SH-SY5Y (cell line): ENCODE data around the gene SPRR5.

ENCODE experiments used
- GATA2 ChIP-seq: IDR thresholded peaks from 2 replicates; pipeline ENCODE4 v1.6.1; 2011; ENCODE audit warnings: mild to moderate bottlenecking, low read depth, low read length
- GATA3 ChIP-seq: IDR thresholded peaks from 2 replicates; pipeline ENCODE4 v1.6.1; 2011; ENCODE audit warnings: low read depth, mild to moderate bottlenecking, low read length, moderate library complexity

DNA sequence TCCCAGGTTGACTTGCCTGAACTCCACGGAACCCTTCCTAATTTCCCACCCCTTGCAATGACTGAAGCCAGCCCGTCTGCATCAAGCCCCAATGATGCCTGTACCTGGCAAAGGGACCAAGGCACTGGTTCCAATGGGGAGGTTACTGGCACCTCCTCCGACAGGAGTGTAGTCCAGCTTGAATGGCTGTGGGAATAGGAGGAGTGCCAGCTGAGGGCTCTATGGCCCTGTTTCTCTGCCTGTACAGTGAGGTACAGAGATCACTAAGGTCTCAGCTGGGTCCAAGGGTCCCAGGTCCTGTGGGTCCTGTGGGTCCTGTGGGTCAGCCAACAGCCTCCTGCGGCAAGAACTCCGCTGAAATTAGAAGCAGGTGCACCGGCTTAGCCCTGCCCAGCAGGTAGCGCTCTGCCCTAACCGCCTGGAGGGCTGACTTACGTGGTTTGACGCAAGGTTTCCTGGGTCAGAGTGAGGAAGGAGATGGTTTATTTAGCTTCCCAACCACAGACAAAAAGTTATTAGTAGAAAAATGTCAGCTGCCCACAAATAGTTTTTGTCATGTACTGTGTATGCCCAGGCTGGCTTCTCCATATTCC lies 13.5 kb downstream of the SPRR5 start:
- TF ChIP-seq GATA2 (no peak), GATA3 (no peak)
